Mesenchymal stem cell (in vitro differentiated cells and primary cell): ENCODE results near the gene FHOD3.

Experiments
- DNase-seq: peaks from one replicate; pipeline ENCODE4 v3.0.0-alpha.2; 2013
- H2AFZ ChIP-seq: one replicate; pipeline ENCODE4 v1.6.1; 2013; ENCODE audit warnings: low read depth, mild to moderate bottlenecking, control low read depth, inconsistent platforms, low read length, moderate library complexity
- H2AK5ac ChIP-seq: 2 replicates; pipeline ENCODE4 v1.6.1; 2013; ENCODE audit warnings: low read length, moderate library complexity, mild to moderate bottlenecking, inconsistent platforms; ENCODE audit not compliant: severe bottlenecking
- H2BK120ac ChIP-seq: one replicate; pipeline ENCODE4 v1.6.1; 2013; ENCODE audit warnings: low read depth, mild to moderate bottlenecking, inconsistent platforms, low read length, moderate library complexity
- H2BK12ac ChIP-seq, 2 experiments: one replicate each; pipeline ENCODE4 v1.6.1; 2013; ENCODE audit warnings: inconsistent platforms in 2 of 2, low read length in 2 of 2, mild to moderate bottlenecking in 2 of 2, moderate library complexity in 2 of 2, control low read depth in 1 of 2
- H2BK15ac ChIP-seq: one replicate; pipeline ENCODE4 v1.6.1; 2013; ENCODE audit warnings: mild to moderate bottlenecking, low read depth, inconsistent platforms; ENCODE audit not compliant: poor library complexity, severe bottlenecking
- H2BK5ac ChIP-seq: 2 replicates; pipeline ENCODE4 v1.6.1; 2013; ENCODE audit warnings: low read depth, mild to moderate bottlenecking, low read length, control low read depth, inconsistent platforms; ENCODE audit not compliant: poor library complexity, severe bottlenecking
- H3K14ac ChIP-seq, 2 experiments: one replicate each; pipeline ENCODE4 v1.6.1; 2013; ENCODE audit warnings: inconsistent platforms in 2 of 2, low read length in 2 of 2, control low read depth in 1 of 2, mild to moderate bottlenecking in 1 of 2, moderate library complexity in 1 of 2
- H3K18ac ChIP-seq, 2 experiments: one replicate each; pipeline ENCODE4 v1.6.1; 2013; ENCODE audit warnings: inconsistent platforms in 2 of 2, low read length in 2 of 2, control low read depth in 1 of 2, low read depth in 1 of 2, mild to moderate bottlenecking in 1 of 2
- H3K23ac ChIP-seq, 2 experiments: one replicate each; pipeline ENCODE4 v1.6.1; 2013; ENCODE audit warnings: inconsistent platforms in 2 of 2, low read length in 2 of 2, mild to moderate bottlenecking in 2 of 2, moderate library complexity in 2 of 2, control low read depth in 1 of 2
- H3K27ac ChIP-seq: 2 replicates; pipeline ENCODE4 v1.5.1; 2013; ENCODE audit warnings: mild to moderate bottlenecking, moderate library complexity, low read length, control low read depth, inconsistent platforms; ENCODE audit not compliant: poor library complexity, severe bottlenecking
- H3K27me3 ChIP-seq, 2 experiments: 2 replicates each; pipeline versions ENCODE4 v1.6.1 to v1.7.0; 2013; ENCODE audit warnings: low read length in 2 of 2, mild to moderate bottlenecking in 2 of 2, moderate library complexity in 2 of 2, control low read depth in 1 of 2, inconsistent platforms in 1 of 2; ENCODE audit not compliant: control insufficient read depth in 1 of 2, insufficient read depth in 1 of 2
- H3K36me3 ChIP-seq, 2 experiments: 2 replicates each; pipeline versions ENCODE4 v1.6.1 to v1.7.0; 2013; ENCODE audit warnings: low read length in 2 of 2, control low read depth in 1 of 2, inconsistent platforms in 1 of 2, low read depth in 1 of 2, mild to moderate bottlenecking in 1 of 2; ENCODE audit not compliant: insufficient read depth in 2 of 2, control insufficient read depth in 1 of 2
- H3K4ac ChIP-seq, 2 experiments: one replicate each; pipeline ENCODE4 v1.6.1; 2013; ENCODE audit warnings: inconsistent platforms in 2 of 2, low read length in 2 of 2, mild to moderate bottlenecking in 2 of 2, moderate library complexity in 2 of 2, control low read depth in 1 of 2, low read depth in 1 of 2
- H3K4me1 ChIP-seq: 2 replicates; pipeline ENCODE4 v1.6.1; 2013; ENCODE audit warnings: low read depth, low read length, control low read depth; ENCODE audit not compliant: control insufficient read depth, insufficient read depth
- H3K4me2 ChIP-seq: 2 replicates; pipeline ENCODE4 v1.6.1; 2013; ENCODE audit warnings: low read length, mild to moderate bottlenecking, inconsistent platforms; ENCODE audit not compliant: poor library complexity, severe bottlenecking
- H3K4me3 ChIP-seq, 2 experiments: 2 replicates each; pipeline versions ENCODE4 v1.5.1 to v1.7.0; 2013; ENCODE audit warnings: low read length in 2 of 2, mild to moderate bottlenecking in 2 of 2, control low read depth in 1 of 2, low read depth in 1 of 2; ENCODE audit not compliant: insufficient read depth in 1 of 2
- H3K79me1 ChIP-seq: replicated peaks from 2 replicates; pipeline ENCODE4 v1.6.1; 2013; ENCODE audit warnings: mild to moderate bottlenecking, control low read depth, low read length, inconsistent platforms; ENCODE audit not compliant: poor library complexity, severe bottlenecking
- H3K9ac ChIP-seq: 2 replicates; pipeline ENCODE4 v1.7.0; 2013; ENCODE audit warnings: mild to moderate bottlenecking, low read length, moderate library complexity
- H3K9me3 ChIP-seq: 2 replicates; pipeline ENCODE4 v1.7.0; 2013; ENCODE audit warnings: mild to moderate bottlenecking, low read length; ENCODE audit not compliant: control insufficient read depth
- H4K8ac ChIP-seq: one replicate; pipeline ENCODE4 v1.6.1; 2013; ENCODE audit warnings: inconsistent platforms, mild to moderate bottlenecking, low read length, moderate library complexity
- H4K91ac ChIP-seq: one replicate; pipeline ENCODE4 v1.6.1; 2013; ENCODE audit warnings: mild to moderate bottlenecking, low read length, inconsistent platforms
- WGBS: methylation state at CpG from one replicate; pipeline ENCODE4 v1.1.7; 2013; ENCODE audit warnings: mixed read lengths; 5-methylcytosine and 5-hydroxymethylcytosine counted together

The FHOD3 gene

GRCh38 chr18:36580266-36580665, 282.8 kb downstream of the FHOD3 start:
- Histone ChIP-seq H3K4ac (no peak overlapping the region), H3K9ac (peak overlapping the region; percentile 17), H3K4me2 (no peak overlapping the region), H3K27me3 (no peaks in the 10 kb centered on the region), H3K36me3 (peaks cover 0 to 12% of the 10 kb centered on the region in 2 experiments), H2AK5ac (peak overlapping the region; percentile 88), H3K9me3 (no peaks in the 10 kb centered on the region), H3K14ac (no peak overlapping the region), H3K79me1 (peaks cover 11% of the 10 kb centered on the region), H4K8ac (no peak overlapping the region), H3K23ac (no peak overlapping the region), H3K4me1 (peaks cover 13% of the 10 kb centered on the region), H2BK5ac (no peak overlapping the region), H4K91ac (no peak overlapping the region), H3K27ac (peak overlapping the region; percentile 50), H2BK15ac (no peak overlapping the region), H3K4me3 (no peak overlapping the region), H2BK120ac (no peak overlapping the region), H2BK12ac (peak overlapping the region in 1 of 2 experiments; percentile 3), H2AFZ (no peak overlapping the region), H3K18ac (peak overlapping the region in 1 of 2 experiments; percentile 70)
- peak; percentile 4 for DNase-seq
- 91% methylated on average over 2 of the region's 2 CpGs for WGBS

- Histone ChIP-seq H3K27ac (peak overlapping the region; percentile 50), H3K27me3 (no peaks in the 10 kb centered on the region), H2AK5ac (no peak overlapping the region), H3K4me1 (peaks cover 16% of the 10 kb centered on the region), H3K4ac (no peak overlapping the region), H3K23ac (no peak overlapping the region), H3K9me3 (no peaks in the 10 kb centered on the region), H3K9ac (peak overlapping the region; percentile 17), H3K36me3 (peaks cover 0 to 12% of the 10 kb centered on the region in 2 experiments), H3K79me1 (peaks cover 11% of the 10 kb centered on the region), H2BK120ac (no peak overlapping the region), H3K4me3 (no peak overlapping the region), H4K91ac (no peak overlapping the region), H2BK12ac (no peak overlapping the region), H2BK5ac (no peak overlapping the region), H3K14ac (no peak overlapping the region), H3K4me2 (no peak overlapping the region), H2AFZ (no peak overlapping the region), H4K8ac (no peak overlapping the region), H3K18ac (no peak overlapping the region), H2BK15ac (no peak overlapping the region)
- DNase-seq, result peak; percentile 9
- 77% methylated on average over 1 of the region's 6 CpGs for WGBS
Observed at GRCh38 chr18:36580874-36581750, 283.6 kb downstream of the FHOD3 start.

GRCh38 chr18:36582988-36583745, 285.7 kb downstream of the FHOD3 start:
- Histone ChIP-seq H3K27me3 (no peaks in the 10 kb centered on the region), H3K79me1 (peaks cover 13% of the 10 kb centered on the region), H3K18ac (no peak overlapping the region), H3K4ac (no peak overlapping the region), H3K4me2 (no peak overlapping the region), H4K8ac (no peak overlapping the region), H2BK15ac (no peak overlapping the region), H2AFZ (no peak overlapping the region), H3K4me3 (no peak overlapping the region), H3K27ac (no peak overlapping the region), H3K4me1 (peaks cover 16% of the 10 kb centered on the region), H3K9ac (no peak overlapping the region), H2BK120ac (no peak overlapping the region), H2AK5ac (no peak overlapping the region), H3K9me3 (no peaks in the 10 kb centered on the region), H4K91ac (no peak overlapping the region), H3K23ac (no peak overlapping the region), H3K14ac (no peak overlapping the region), H2BK12ac (no peak overlapping the region), H2BK5ac (no peak overlapping the region), H3K36me3 (peaks cover 0 to 3% of the 10 kb centered on the region in 2 experiments)
- 55% methylated on average over 5 of the region's 5 CpGs for WGBS
- no peak for DNase-seq
